Measurements from ENCODE around the gene MLXIPL. TPM values are rescaled to one million over a fixed set of nuclear protein-coding genes. Genes with fewer than 3 reads are reported as not detected.

Gene MLXIPL
- polyA plus RNA-seq, 1 experiment, result not detected

GRCh38 chr7:73544678-73545077, 79.6 kb downstream of the MLXIPL start:
- ChIA-PET CTCF (no interaction called here), POLR2A (no interaction called here)
- H3K4me3 ChIP-seq (ENCODE audit: low read depth, low read length), result no peak overlapping the region
- peaks cover 17% of the 10 kb centered on the region for H3K36me3 ChIP-seq (ENCODE audit: control insufficient read depth, insufficient read depth, low read length)
- no peaks in the 10 kb centered on the region for H3K27me3 ChIP-seq (ENCODE audit: control insufficient read depth, insufficient read depth, low read length)
- no peak for TF ChIP-seq CTCF (IDR thresholded peaks at IDR 0.05; ENCODE audit: insufficient read depth, low read depth, low read length)
- DNase-seq (ENCODE audit: low read depth), result no peak

Other genes starting within 250 kb of the MLXIPL start
- gene FZD9, start 190.7 kb downstream of the MLXIPL start, polyA plus RNA-seq (2011; rRNA removed), result 0.33 and 0.38 TPM in 2 replicates
- 12.4 and 18.8 TPM in 2 replicates for gene BAZ1B, start 102.2 kb downstream of the MLXIPL start, polyA plus RNA-seq (2011; rRNA removed)
- 65.2 and 89.6 TPM in 2 replicates for gene BCL7B, start 66.8 kb downstream of the MLXIPL start, polyA plus RNA-seq (2011; rRNA removed)
- gene TBL2, start 45.9 kb downstream of the MLXIPL start, polyA plus RNA-seq (2011; rRNA removed), result 40.6 and 63.7 TPM in 2 replicates
- gene VPS37D, start 43.3 kb upstream of the MLXIPL start, polyA plus RNA-seq (2011; rRNA removed), result 2.2 and 3.3 TPM in 2 replicates
- 6.4 and 6.9 TPM in 2 replicates for gene DNAJC30, start 58.9 kb upstream of the MLXIPL start, polyA plus RNA-seq (2011; rRNA removed)
- 66.9 and 69.8 TPM in 2 replicates for gene BUD23, start 59.1 kb upstream of the MLXIPL start, polyA plus RNA-seq (2011; rRNA removed)
- 10.7 and 12.2 TPM in 2 replicates for gene STX1A, start 95.1 kb upstream of the MLXIPL start, polyA plus RNA-seq (2011; rRNA removed)
- gene ABHD11, start 114.3 kb upstream of the MLXIPL start, polyA plus RNA-seq (2011; rRNA removed), result 11.6 and 16.9 TPM in 2 replicates
- not detected in 2 replicates for gene CLDN3, start 145.7 kb upstream of the MLXIPL start, polyA plus RNA-seq (2011; rRNA removed)
- 0.07 and 0.18 TPM in 2 replicates for gene CLDN4, start 206.5 kb upstream of the MLXIPL start, polyA plus RNA-seq (2011; rRNA removed)
- 1.1 and 1.5 TPM in 2 replicates for gene METTL27, start 218.0 kb upstream of the MLXIPL start, polyA plus RNA-seq (2011; rRNA removed)
- gene TMEM270, start 236.6 kb upstream of the MLXIPL start, polyA plus RNA-seq (2011; rRNA removed), result not detected in 2 replicates